Ramos (cell line): ENCODE measurements around the gene KRTAP5-4.
"Not testable (repeated sequence)": the region's sequence is repeated elsewhere in the genome, so short reads cannot be mapped to it uniquely, and the experiment has no call there.

Source experiments
- in situ Hi-C: fragments of 300-500 bp; cut with MboI; formaldehyde crosslinking; loops from one replicate; pipeline ENCODE4 v1.14.3; 2022; ENCODE audit warnings: low sequenced_read_pairs; ENCODE audit not compliant: unreplicated experiment

The KRTAP5-4 gene

DNA sequence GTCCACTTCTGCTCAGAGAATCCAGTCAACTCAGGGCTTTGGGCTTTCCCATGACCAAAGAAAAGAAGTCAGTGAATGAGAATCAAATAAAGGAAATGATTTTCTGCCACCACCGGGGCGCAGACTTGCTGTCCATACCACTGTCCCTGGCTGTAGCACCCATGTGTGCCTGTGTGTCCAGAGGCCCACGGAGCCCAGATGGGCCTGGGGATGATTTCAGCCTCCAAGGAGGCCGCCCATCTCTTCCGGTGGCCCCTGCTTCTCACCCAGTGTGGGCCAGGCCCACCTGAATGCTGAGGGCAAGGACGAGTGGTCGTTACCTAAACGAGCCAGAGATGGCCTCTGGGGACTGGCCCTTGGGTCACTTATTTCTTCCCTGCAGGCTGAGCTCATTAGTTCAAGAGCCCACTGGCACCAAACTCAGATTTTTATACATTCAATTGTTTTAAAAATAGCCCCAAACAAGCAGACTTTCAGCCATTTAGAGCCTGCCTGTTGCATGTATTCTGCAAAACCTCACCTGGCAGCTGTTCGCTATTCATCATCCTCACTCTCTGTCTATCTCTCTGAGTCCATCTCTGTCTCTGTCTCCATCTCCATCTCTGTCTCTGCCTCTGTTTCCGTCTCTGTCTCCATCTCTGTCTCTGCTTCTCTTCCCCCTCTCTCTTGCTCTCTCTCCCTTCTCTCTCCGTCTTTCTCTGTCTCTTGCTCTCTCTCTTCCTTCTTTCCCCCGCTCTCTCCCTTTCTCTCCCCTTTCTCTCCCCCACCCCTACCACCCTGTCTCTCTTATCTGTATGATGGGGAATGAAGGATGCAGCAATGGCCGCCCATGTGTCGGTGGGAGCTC, 31.8 kb upstream of the KRTAP5-4 start:
- in situ Hi-C loops: no loop called here

DNA sequence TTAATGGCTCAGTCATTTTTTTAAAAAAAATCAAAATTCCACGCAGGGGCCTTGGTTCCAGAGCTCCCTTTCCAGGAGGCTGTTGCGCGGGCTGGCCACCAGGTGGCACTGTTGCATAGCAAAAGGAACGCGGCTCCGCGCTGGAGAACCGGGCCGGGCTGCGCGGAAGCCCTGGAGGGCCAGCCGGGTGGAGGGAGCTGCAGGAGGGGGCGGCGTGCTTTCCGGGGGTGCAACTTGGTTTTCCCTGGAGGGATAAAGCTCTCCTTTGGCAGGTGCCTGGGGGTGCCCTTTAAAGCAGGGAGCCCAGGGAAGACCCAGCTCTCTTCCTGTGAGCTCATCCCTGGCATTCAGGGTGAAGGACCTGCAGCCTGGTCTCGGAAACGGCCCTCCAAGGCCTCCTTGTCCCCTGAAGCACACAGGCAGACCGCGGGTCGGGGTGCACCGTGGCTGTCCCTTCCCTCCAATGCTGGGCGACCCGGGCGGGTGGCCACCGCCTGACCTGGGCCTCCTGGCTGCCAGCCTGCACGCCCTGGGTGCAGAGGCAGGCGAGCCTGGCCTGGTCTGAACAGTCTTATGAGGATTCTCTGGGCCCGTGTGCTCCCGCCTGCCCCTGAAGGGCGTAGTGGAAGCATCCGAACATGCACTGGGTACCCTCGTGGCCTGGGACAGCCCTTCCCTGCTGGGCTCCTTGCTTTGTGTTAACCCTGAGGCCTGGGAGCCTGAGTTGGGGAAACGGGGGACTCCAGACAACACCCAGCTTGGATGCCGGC, 31.0 kb upstream of the KRTAP5-4 start:
- in situ Hi-C loops: no loop called here

DNA sequence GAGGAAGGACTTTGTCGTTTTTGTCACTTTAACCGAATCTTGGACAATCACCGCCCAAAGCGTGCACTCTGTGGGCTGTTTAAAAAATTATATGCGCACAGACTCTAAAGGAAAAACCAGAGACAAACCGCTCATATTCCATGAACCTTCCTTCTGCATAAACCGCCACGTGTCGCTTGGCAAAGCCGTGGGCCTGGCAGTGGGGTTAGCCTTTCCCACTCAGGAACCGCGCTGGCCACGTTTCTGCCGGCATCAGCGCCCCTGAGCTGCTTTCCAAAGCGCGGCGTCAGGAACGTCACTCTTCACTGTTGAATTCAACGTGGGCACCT, 30.5 kb upstream of the KRTAP5-4 start:
- in situ Hi-C loops: no loop called here

DNA sequence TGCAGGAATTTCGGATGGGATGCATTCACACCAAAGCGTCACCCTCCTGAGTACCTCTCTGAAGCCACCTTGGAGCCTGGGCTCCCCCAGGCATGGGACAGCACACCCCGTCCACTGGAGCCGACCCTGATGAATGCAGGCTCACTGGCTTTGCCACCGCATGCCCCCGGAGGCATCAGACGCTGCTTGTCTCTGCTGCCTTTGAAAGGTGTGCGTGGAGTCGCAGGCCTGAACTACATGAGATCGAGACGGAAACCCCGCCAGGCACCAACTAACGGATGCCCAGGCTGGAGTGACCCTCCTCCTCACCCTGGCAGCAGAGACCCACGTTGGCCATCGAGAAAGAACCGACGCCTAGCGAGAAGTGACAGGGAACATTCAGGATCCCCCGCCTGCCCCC, 30.1 kb upstream of the KRTAP5-4 start:
- in situ Hi-C loops: no loop called here

DNA sequence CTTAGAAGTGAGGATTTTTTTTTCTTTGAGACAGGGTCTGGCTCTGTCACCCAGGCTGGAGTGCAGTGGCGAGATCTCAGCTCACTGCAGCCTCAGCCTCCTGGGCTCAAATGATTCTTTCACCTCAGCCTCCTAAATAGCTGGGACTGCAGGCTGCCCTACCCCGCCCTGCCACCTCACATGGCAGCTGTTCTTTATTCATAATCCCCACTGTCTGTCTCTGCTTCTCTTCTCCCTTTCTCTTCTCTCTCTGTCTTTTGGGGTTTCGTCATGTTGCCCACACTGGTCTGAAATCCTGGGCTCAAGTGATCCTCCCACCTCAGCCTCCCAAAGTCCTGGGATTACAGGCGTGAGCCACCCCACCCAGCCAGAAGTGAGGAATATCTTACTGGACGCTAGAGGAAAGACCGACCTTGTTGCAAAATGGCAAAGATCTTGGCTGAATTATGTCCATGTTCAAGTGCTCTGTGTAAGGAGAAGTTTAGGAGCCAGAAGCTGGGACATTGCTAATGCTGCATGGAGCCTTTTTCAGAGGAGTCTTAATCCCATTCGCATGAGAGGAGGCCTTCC, 29.6 kb upstream of the KRTAP5-4 start:
- in situ Hi-C loops: no loop called here

DNA sequence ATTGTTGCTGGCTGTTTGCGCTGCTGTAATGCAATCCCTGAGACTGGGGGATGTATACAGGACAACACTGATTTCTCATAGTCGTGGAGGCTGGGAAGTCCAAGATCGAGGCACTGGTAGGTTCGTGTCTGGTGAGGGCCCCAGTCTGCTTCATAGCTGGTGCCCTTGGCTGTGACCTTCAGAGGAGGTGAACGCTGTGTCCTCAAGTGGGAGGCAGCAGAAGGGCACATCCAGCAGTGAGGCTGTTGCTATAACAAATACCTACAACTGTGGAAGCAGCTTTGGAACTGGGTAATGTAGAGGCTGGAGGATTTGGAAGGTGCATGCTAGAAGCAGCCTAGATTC, 29.0 kb upstream of the KRTAP5-4 start:
- in situ Hi-C loops: no loop called here

DNA sequence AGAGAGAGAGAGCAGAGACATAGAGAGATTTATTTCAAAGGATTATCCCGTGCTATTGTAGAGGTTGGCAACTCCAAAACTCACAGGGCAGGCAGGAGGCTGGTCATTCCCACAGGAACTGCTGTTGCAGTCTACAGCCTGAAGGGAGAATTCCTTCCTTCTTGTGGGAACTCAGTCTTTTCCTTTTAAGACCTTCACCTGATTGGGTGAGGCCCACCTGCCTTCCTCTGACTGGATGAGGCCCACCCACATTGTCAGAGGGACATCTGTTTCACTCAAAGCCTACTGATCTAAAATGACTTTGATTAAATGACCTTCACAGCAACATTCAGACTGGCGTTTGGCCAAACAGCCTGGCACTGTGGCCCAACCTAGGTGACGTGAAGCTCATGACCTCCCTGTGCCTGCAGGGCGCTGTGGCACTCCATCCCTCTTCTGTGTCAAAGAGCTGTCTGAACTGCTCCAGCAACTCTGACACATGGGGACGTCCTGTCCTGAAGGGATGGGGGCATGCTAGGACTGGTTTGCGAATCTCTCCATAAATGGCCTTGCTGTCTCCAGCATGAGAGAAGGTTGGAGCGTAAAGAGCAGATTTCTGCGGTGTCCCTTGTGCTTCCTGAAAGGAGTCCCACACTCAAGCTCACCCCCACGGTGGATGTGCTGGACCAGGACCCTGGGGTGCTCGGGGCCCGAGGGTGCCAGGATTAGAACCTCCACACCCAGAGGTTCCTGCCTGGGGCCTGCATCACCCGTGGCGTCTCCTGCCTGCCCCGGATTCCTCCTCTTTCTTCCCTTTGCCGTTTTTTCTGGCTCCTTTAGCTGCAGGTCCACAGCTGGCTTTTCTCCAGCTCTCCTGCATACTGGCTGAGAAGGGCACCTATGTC, 28.3 kb upstream of the KRTAP5-4 start:
- in situ Hi-C loops: no loop called here

DNA sequence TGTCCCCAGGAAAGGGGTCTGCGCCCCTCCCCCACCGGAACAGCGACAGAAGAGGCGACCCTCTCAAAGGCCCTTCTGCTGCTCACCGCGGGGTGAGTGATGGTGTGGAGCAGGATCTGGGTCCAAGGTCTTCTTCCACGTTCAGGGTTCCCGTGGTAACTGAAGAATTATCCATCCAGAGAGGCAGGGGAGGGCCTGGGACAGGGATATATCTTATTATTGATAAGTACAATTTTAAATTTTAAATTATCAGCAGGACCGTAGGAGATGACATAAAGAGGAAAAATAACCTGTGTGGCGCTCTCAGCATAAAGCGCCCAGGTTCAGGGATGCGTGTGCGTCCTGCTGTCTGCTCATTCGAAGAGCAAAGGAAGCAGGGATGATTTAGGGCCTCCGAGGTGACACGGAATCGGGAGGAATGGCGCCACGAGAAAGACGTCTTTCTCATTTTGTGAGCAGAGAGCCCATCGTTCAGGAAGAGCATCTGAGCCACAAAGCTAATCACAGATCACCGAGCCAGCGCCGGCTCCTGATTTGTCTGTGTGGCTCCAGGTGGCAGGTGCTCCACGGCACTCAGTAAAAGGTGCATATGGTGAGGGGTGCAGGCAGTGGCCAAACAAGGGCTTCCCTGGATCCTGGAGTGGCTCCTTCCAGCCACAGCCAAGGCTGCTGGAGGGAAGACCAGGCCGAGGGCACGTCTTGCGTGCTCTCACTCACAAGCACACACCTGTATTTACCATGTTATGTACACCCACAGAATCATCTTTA, 26.9 kb upstream of the KRTAP5-4 start:
- in situ Hi-C loops: no loop called here

DNA sequence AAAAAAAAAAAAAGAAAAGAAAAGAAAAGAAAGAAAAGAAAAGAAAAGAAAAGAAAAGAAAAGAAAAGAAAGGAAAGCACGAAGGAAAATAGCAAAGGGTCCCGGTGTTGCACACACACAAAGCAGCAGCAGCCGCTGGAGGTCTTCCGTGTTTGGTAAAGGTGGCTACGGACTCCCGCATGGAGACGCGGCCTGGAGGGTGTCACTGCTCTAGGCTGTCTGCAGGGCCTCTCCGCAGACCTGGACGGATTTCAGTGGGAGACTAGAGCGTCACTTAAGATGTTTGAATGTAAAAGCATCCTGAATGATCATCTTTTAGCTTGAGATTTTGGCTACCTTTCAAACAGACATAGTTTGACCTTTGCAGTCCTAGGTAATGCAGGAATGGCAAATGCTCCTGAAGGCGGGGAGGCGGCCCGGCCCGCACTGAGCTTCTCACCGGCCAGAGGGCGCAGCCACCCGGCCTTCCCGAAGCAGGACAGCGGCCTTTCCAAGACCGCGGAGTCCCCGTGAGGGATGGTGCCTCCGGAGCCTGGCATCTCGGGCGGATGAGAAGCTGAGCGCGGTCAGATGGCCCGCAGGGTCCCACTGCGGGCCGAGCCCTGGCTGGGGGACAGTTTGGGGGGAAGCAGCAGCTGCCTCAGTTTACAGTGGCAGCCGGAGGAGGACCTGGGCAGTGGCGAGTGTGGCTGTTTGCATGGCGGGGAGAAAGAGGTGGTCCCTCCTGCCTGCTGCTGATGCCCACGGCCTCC, 26.1 kb upstream of the KRTAP5-4 start:
- in situ Hi-C loops: no loop called here

DNA sequence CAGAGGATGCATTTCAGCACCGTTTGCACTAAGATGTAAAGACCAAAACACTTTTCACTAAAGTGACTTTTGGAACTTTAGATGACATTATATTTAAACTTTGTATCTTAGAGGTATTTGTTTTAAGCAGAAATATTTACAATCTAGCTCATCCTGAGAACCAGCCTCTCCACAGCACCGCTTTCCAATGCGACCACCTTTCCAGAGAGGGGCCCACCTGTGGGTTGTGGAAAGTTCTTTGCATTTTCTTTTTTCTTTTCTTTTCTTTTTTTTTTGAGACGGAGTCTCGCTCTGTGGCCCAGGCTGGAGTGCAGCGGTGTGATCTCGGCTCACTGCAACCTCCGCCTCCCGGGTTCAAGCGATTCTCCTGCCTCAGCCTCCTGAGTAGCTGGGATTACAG, 24.6 kb upstream of the KRTAP5-4 start:
- in situ Hi-C loops: not testable (repeated sequence)

DNA sequence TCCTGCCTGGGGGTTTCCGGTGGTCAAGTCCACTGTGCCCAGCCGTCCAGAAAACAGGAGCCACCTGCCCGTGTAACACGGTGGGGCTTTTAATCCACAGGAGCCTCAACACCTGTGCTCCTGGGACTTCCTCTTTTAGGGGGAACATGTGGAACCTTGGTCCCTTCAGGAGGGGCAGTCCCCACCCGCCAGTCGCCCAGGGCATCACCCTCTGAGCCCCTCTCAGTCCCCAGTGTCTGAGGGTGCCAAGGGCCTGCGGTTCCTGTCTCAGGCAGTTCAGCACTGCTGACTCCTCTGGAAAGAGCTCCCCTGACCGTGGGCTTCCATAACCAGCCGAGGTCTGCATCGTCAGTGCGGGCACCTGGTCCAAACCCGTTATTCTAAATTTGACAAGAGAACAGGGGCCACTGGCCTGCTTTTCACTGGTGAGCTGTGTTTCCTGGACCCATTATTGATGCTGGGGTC, 23.5 kb upstream of the KRTAP5-4 start:
- in situ Hi-C loops: no loop called here

DNA sequence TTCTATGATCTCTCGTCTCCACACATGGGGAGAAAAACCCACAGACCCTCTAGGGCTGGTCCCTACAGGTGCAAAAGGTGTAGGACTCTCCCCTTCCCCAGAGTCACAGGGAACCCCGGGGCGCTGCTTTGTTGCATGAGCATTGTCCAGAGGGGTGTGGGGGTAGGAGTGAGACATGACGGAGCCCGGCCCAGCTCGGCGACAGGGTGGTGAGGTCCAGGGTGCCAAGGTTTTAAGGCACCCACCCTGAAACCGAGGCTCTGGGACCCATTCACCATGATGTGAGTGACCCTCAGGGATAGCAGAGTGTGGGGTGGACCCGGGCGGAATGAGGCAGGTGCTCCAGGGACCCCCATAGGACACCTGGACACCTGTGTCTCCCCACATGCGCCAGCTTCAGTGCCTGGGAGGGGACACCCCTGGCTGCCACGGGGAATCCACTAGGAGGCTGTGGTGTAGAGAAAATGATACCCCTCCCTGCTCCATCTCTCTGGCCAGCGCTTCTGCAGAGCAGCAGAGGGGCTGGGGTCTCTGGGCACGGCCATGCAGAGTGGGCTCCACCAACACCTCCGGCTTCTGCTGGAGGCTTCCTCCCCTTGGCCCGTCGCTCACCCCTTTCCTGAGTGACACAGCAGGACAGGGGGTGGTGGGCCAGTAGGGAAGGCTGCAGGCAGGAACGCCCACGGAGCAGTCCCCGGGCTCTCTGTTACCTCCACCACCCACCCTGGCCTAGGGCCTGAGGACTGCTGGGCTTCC, 22.8 kb upstream of the KRTAP5-4 start:
- in situ Hi-C loops: no loop called here

DNA sequence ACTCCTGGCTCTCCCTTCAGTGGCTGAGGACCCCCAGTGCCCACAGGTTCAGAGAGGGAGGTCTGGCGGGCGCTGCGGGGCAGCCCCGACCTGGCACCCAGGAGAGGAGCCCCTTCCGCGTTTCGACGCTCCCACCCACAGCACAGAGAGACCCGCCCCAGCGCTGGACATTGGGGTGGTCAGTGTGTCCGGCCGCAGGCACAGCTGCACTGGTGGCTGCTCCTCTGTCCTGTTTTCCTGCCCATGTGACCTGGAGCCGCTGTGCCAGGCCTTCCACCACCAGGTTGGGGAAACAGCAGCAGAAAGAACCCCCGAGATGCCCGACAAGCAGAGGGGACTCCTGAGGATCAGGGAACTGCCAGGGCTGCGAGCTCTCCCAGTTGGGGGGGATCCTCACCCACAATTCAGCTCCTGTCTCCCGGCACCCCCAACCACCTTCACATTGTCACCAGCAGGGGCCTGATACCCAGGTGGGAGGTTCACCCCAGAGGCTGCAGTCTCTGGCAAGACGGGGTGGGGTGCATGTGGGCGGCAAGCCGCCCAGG, 21.3 kb upstream of the KRTAP5-4 start:
- in situ Hi-C loops: no loop called here

DNA sequence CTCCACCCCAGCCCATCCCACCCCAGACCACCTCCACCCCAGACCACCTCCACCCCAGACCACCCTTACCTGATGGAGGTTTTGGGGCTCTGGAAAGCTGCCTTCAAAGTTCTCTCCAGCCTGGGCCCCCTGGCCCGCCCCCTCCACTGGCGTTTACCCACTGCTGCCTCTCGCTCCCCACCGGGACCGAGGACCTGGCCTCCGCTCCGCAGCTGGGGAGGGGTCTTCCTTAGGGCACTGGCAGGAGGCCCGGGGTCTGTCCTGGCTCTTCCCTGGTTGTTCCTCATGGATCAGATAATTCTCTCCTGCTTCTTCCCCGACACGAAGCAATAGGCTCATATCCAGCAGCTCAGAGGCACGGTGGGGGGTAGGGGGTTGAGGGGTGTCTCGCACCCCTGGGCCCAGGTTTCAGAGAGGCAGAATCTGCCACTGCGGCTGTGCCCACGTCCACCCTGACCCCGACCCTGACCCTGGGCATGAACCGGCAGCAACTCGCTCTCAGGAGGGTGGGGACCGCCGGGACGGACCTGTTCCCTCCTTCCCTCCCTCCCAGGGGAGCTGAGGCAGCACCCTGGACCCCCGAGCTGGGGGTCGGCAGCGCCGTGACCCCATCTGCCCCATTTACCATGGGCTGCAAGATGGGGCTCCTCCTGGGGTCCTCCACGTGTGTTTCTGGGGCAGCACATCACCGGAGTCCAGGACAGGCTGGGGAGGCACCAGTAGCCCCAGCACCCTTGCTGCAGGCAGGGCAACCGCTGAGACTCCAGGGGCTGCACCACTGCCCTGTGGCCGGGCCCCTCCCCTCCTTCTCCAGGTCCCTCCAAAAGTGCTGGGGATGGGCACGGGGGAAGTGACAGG, 20.6 kb upstream of the KRTAP5-4 start:
- in situ Hi-C loops: no loop called here

DNA sequence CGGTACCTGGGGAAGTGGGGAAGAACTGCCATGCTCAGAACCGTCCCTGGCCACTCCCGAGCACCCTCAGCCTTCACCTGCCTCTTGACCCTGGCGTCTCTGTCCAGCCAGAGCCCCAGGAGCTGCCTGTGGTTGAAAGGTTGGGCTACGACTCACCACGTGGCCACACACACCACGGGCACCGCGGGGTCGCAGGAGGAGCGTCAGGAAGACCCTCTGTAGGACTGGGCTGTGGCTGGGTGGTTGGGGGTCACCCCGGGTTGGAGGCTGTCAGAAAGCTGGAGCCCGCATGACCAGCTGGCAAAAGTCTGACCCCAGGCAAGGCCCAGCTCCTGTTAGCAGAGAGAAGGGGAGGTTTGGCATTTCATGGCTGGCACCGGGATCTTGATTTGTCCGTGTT, 19.2 kb upstream of the KRTAP5-4 start:
- in situ Hi-C loops: no loop called here

DNA sequence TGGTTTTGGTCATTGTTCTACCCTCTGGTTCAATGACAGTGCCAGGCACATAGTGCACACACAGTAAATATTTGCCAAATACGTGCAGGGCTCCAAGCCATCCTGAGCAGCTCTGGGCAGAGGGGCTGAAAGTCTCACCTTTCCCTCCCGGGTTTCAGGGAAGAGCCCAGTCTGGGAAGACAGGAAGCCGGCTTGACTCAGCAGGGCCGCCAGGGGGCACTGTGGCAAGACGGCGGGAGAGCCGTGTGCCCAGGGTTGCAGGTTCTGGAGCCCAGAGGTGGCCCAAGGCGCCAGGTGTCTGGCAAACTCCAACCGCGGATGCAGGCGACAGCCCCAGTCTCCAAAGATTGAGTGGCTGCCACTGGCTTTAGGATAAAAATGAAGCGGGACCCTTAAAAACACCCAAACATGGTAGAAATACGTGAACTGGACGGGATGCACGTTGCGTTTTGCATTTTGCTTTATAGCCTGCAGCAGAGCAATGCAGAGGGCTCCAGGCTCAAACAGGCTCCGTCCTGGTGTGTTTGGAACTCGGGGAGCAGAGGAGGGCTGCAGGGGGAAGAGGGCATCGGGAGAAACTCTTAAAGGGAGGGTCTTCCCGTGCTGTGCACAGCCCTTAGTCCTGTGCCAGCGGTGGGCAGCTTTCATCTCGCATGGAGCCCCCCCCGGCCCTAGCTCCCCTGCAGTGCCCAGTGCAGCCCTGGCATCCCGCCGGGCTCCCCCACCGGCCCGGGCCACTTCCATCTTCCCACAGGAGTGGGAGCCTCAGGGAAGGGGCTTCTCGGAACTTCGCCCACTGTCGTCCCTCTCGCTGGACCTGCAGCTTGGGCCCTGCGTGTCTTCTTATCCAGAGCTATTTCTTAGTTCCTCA, 18.4 kb upstream of the KRTAP5-4 start:
- in situ Hi-C loops: no loop called here
